ENCODE results near the gene DSPP.

Gene DSPP

DNA sequence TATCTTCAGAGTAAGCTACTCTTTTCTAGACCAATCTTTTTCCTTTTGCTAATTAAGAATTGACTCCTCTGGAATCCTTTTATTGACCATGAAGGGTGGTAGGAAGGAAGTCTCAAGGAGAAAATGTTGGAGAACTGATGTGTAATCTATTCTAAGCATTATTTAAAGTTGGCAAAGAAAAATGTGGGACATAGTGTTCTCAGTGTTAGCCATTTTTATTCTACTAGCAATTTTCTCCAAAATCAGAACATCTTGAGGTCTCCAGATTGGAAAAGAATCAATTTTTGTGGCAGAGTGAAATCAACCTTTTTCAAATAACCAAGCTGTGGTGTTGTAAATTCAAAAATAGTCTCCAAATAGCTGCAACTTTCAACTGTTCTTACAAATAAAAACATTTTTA is 23.3 kb downstream of the DSPP start:
- DNase-seq (ENCODE audit: low read depth) = no peak

DNA sequence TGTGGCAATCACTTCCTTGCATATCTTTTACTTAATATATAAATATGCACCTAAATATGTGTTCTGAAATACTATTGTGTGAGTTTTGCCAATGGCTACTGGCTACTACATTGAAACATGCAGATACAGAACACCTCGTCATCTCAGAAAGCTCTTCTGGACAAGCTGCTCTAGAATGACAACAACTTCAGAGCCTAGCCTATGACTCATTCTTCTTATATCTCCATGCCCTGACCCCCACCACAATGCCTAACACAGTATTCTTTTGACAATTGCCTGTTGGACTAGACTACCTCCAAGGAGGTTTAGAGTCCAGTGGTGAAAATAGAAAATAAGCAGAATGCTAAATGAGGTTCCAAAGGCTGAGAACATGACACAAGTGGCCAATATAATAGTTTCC is 24.1 kb downstream of the DSPP start:
- no peak for DNase-seq (ENCODE audit: low read depth)

DNA sequence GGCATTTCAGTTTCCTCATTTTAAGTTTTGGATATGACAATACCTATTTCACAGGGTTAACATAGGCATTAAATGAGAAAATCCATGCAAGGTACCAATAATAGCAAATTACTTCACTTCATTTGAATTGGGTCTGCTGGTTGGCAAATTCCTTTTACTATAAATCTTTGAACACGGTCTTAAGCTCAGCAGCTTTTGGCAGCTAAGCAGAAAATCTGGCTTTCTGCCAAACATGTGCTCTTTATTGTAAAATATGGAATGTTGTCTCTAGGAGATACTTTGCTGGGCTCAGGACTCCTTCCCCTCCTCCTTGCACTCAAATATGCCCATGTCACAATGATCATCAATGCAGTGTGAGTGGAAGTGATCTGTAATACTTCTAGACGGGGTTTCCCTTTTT is 24.9 kb downstream of the DSPP start:
- no peak for DNase-seq (ENCODE audit: low read depth)

DNA sequence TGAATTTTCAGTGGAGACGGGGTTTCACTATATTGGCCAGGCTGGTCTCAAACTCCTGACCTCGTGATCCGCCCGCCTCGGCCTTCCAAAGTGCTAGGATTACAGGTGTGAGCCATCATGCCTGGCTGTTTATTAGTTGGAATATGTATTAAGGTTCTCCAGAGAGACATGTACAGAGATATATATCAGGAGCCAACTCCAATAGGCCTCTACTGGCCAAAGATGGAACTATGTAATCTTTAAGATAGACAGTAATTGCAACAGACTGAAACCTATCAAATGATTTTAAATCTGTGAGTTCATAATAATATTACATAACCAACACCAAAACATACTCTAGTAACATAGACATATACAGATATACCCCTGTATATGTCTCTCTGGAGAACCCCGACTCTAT is 36.0 kb downstream of the DSPP start:
- no peak for DNase-seq (ENCODE audit: low read depth)

DNA sequence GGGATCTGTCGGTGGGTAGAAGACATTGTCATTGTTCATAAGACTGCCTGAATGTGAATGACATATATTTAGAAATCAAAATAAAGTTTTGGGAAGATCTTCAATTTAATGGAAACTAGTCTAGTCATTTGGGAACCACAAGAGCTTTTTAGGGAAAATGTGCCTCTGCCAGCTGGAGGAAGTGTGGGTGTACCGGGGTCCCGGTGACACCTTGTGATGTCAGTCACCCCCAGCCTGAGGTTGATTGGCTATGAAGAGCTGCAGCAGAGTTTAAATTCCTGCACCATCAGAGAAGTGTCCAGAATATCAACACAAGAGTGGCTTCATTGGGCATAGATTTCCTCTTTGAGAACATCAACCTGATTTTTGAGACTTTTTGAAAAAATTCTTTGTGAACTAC is 41.7 kb downstream of the DSPP start, which contains the start of gene DMP1:
Gene DMP1 (plus strand): TSS at position 301 of the 400 bp plus-strand sequence. CDS start 6,213 bp downstream, outside the sequence.
- no peak for DNase-seq (ENCODE audit: low read depth)

DNA sequence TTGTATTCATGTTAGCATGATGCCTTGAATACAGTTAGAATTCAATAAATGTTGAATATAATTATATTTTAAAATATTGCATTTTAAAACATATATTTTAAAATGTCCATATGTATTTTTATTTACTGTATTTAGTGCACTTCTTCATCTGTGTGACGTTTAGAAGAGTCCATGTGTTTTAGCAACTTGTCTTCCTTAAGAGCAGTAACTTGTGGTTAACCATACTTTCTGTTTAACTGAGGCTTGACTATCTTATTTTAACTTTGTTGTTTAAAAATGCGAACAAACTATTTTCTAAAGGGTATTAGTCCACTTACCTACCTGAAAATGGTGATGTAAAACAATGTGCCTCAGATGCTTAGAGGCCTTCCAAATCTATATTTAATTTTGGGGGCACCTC is 42.6 kb downstream of the DSPP start:
- DNase-seq (ENCODE audit: low read depth) = no peak

DNA sequence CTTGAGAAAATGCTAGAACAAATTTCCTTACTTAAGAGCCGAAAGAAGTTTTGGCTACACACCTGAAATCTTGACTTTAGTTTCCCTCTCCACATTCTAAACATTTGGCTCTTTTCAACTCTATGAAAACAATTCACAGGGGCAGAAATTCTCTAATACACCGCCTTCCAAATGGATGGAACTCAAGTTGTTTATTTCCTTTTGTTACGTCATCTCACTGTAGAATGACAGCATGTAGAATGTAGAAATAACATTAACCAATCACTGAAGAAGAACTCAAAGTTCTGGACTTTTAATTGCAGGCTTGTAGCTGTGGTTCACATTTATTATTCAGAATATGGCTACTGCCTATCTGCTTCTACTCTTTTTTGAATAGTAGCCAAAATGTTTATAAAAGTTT is 43.6 kb downstream of the DSPP start:
- DNase-seq (ENCODE audit: low read depth) = no peak

DNA sequence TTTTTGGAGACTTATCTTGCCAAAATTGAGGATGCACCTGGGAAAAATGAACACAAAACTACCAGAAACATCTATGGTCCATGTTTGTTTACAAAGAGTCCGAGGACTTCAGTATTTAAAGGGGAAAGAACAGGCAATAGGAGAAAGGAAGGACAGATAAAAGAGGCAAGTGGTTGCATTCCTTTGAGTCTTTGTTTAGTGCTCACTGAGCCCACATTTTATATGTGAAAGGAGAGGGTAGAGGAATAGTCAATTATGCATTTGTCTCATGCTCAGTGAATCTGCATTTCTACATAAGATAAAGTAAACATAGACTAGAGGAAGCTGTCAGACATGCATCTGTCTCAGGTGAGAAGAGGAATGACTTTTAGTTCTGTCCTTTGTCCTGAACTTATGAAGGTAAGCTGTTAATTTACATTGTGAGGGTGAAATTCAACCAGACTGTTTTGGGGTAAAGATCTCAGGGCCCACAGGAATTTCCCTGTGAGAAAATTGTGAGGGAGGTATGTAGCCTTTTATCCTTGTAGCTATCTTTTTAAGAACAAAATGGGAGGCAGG is 46.2 kb downstream of the DSPP start:
- DNase-seq (ENCODE audit: low read depth) = no peak

DNA sequence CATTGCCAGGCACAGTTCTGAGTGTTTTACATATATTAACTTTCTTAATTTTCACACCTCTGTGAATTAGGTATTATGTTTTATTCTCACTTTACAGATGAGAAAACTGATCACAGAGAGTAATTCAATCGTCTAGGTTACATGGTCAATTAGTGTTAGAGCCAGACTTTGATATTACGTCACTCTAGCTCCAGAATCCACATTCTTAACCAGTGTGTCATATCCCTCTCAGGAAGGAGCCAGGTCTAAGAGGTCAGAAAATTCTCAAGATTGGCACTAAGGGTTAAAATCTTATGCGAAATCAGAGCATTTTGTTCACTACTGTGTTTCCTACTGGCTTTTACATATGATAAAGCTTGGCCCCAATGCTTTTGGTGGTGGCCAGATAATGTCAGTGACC is 49.2 kb downstream of the DSPP start:
- DNase-seq (ENCODE audit: low read depth) = no peak

DNA sequence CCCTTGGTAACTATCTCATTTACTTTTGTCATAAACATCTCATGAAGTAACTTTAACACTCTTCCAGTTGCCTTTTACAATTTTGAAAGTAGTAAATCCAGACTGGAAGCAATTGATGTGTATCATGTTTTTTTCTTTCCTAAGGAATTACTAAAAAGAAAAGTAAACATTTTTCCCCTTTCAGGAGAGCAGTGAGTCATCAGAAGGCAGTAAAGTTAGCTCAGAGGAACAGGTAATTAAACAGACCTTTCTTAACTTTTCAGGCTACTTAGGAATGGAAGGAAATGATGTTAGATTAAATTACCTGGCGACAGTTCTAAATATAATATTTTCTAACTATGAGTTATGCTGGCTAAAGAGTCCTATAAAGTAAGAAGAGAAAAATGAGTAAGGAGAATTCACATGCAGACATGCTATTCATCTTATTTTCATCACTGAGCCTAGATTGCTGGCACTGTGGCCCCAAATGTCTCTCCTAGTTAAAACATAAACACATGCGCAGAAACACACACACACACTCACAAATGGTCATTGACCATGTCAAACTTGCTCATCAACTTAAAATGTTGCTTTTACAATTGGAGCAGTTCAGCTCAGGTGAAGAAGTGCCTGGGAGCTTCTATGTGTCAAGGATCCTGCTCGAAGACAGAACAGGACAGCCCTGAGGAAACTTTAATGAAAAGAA is 51.1 kb downstream of the DSPP start:
- no peak for DNase-seq (ENCODE audit: low read depth)

DNA sequence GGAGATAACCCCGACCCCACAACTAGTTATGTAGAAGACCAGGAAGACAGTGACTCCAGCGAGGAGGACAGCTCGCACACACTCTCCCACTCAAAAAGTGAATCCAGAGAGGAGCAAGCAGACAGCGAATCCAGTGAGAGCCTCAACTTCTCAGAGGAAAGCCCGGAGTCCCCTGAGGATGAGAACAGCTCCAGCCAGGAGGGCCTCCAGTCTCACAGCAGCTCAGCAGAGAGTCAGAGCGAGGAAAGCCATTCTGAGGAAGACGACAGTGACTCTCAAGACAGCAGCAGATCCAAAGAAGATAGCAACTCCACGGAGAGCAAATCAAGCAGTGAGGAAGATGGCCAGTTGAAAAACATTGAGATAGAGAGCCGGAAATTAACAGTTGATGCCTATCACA is 54.5 kb downstream of the DSPP start:
- DNase-seq (ENCODE audit: low read depth) = no peak

Measured in stimulated activated CD8-positive, alpha-beta memory T cell treated with anti-CD3 and anti-CD28 coated beads, Interleukin-7, amount 100 ng/mL, for 24 hours (primary cell).